Measurements from ENCODE around the gene TMEM44. TPM values are rescaled to one million over a fixed set of nuclear protein-coding genes. Genes with fewer than 3 reads are reported as not detected.
A peak's percentile ranks its signal among the peaks of the same experiment; 100 is the strongest.

Gene TMEM44
- total RNA-seq, 1 experiment from 2014 or later: 19.0 TPM

- peak; percentile 48 for DNase-seq (ENCODE audit: low read depth)
Observed at GRCh38 chr3:194579091-194579606, 54.1 kb downstream of the TMEM44 start.

GRCh38 chr3:194577986-194578905 lies 55.0 kb downstream of the TMEM44 start:
- peak; percentile 96 for DNase-seq (ENCODE audit: low read depth)

GRCh38 chr3:194575484-194576210 lies 57.6 kb downstream of the TMEM44 start:
- peak; percentile 71 for DNase-seq (ENCODE audit: low read depth)

- DNase-seq (ENCODE audit: low read depth): peak; percentile 75
Observed at GRCh38 chr3:194574639-194575483, 58.4 kb downstream of the TMEM44 start.

GRCh38 chr3:194573680-194574437 lies 59.4 kb downstream of the TMEM44 start:
- peak; percentile 51 for DNase-seq (ENCODE audit: low read depth)

GRCh38 chr3:194572944-194573491 lies 60.2 kb downstream of the TMEM44 start:
- DNase-seq (ENCODE audit: low read depth): no peak

- DNase-seq (ENCODE audit: low read depth): peak; percentile 82
Observed at GRCh38 chr3:194572143-194572789, 61.0 kb downstream of the TMEM44 start.

GRCh38 chr3:194571491-194572142 lies 61.6 kb downstream of the TMEM44 start:
- no peak for DNase-seq (ENCODE audit: low read depth)

- no peak for DNase-seq (ENCODE audit: low read depth)
Observed at GRCh38 chr3:194570898-194571297, 62.3 kb downstream of the TMEM44 start.

GRCh38 chr3:194570235-194570634 lies 63.0 kb downstream of the TMEM44 start:
- no peak for DNase-seq (ENCODE audit: low read depth)

- DNase-seq (ENCODE audit: low read depth): no peak
Observed at GRCh38 chr3:194569252-194569651, 64.0 kb downstream of the TMEM44 start.

GRCh38 chr3:194565597-194566190 lies 67.5 kb downstream of the TMEM44 start:
- peak; percentile 77 for DNase-seq (ENCODE audit: low read depth)

- no peak for DNase-seq (ENCODE audit: low read depth)
Observed at GRCh38 chr3:194562986-194563385, 70.2 kb downstream of the TMEM44 start.

- peak; percentile 50 for DNase-seq (ENCODE audit: low read depth)
Observed at GRCh38 chr3:194561306-194561974, 71.8 kb downstream of the TMEM44 start.

GRCh38 chr3:194560047-194560446 lies 73.2 kb downstream of the TMEM44 start:
- no peak for DNase-seq (ENCODE audit: low read depth)

GRCh38 chr3:194559530-194559929 lies 73.7 kb downstream of the TMEM44 start:
- DNase-seq (ENCODE audit: low read depth): no peak

- DNase-seq (ENCODE audit: low read depth): peak; percentile 68
Observed at GRCh38 chr3:194556086-194557056, 76.8 kb downstream of the TMEM44 start.
